Kasumi-1 (cell line): ENCODE measurements around the gene PGRMC2.

Experiments
- DNase-seq, 2 experiments: peaks; one replicate each; lab custom pipeline; 2025; lab: John Stamatoyannopoulos, UW

PGRMC2 gene

DNA sequence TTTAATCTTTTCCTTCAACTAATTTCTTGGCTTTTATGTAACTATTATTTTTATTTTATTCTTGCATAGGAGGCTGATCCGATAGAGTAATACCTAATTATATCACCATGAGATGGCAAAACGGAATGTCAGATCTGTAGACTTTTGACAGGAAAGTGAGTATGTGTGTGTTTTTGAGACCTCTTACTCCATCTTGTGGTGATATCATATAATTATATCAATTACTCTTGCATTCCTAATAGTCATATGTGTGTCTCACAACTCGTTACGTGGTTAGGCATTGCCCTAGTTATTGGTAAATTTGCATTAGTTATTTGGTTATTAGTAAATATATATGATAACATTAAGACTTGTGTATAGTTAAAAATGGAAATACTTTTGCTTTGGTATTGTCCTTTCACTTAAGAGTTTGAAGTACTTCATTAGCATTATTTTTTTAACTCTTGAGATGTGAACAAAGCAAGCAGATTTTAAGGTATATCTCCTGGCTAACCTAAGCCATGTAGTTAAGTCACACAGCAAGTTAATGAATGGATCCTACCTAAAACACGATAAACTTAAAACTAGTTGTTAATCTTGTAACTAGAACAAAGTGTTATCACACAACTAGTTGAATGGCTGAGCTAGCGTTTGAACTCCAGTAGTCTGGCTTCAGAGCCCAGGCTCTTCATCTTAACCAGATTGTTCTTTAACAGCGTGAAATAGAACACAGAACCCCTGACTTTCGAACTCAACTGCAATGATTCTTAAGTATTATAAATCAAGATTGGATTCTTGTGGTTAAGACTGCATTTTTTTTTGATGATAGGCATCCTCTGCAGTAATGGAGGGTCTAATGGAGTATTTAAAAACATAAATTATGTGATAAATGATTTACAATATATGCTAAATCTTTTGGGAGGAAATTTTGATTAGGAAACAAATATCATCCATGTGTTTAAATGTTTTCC lies 67.1 kb downstream of the PGRMC2 start:
- peak; percentile 85 to 89 for DNase-seq
